Endothelial cell (in vitro differentiated cells): Measurements from ENCODE around the gene DCDC2C. TPM values are rescaled to one million over a fixed set of nuclear protein-coding genes. Genes with fewer than 3 reads are reported as not detected.

ENCODE experiments used
- DNase-seq: peaks from one replicate; pipeline ENCODE4 v3.0.0; 2021; ENCODE audit warnings: low spot score
- H3K27ac Mint-ChIP-seq: one replicate; pipeline ENCODE4 v1.8.0; 2021; ENCODE audit warnings: mixed read lengths, inconsistent platforms; ENCODE audit not compliant: unreplicated experiment
- H3K27me3 Mint-ChIP-seq: one replicate; pipeline ENCODE4 v1.8.0; 2021; ENCODE audit warnings: mild to moderate bottlenecking, moderate library complexity, mixed read lengths, inconsistent platforms; ENCODE audit not compliant: unreplicated experiment
- H3K36me3 Mint-ChIP-seq: one replicate; pipeline ENCODE4 v1.8.0; 2021; ENCODE audit warnings: mild to moderate bottlenecking, low read depth, mixed read lengths, inconsistent platforms; ENCODE audit not compliant: unreplicated experiment
- H3K4me1 Mint-ChIP-seq: one replicate; pipeline ENCODE4 v1.8.0; 2021; ENCODE audit warnings: mild to moderate bottlenecking, mixed read lengths, inconsistent platforms; ENCODE audit not compliant: unreplicated experiment
- H3K4me3 Mint-ChIP-seq: one replicate; pipeline ENCODE4 v1.8.0; 2021; ENCODE audit warnings: mild to moderate bottlenecking, mixed read lengths, inconsistent platforms; ENCODE audit not compliant: unreplicated experiment
- H3K9me3 Mint-ChIP-seq: one replicate; pipeline ENCODE4 v1.8.0; 2021; ENCODE audit warnings: mixed read lengths, inconsistent platforms; ENCODE audit not compliant: unreplicated experiment
- total RNA-seq: library from RNA; stranded (reverse); fragmentation: NEBNext Ultra II Directional; extraction: Animal tissue kit (Norgen Biotek cat#: 25700); gene quantifications from one replicate; pipeline ENCODE4 v1.2.1, GENCODE V29; 2021; ENCODE audit not compliant: unreplicated experiment
- TF ChIP-seq, protein P1 (sequence below): fragments of 200-600 bp; sonication (generic); IDR thresholded peaks from one replicate; pipeline ENCODE4 v1.5.0; 2021; ENCODE audit warnings: antibody characterized with exemption; ENCODE audit not compliant: unreplicated experiment

Gene DCDC2C
- total RNA-seq, 1 donor from 2014 or later, result not detected

DNA sequence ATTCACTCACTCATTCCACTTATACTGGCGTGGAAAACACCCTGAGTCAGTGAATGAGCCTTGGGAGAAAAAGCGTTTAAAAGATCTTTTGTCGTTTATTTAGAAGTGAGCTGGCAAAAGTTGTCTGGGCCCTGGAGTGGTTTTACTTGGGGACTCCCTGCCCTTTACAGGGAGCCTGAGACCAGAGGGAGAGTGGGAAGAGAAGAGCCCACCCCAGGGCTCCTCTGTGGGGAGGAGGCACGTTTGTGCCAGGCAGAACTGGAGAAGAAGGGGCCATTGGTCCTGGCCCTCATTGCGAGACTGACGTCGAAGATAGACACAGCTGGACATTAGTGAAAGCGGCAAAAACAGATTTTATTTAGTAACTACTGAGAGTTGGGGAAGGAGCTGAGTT is 25.7 kb downstream of the DCDC2C start:
- H3K4me1 Mint-ChIP-seq, result peaks cover 8% of the 10 kb centered on the region
- TF ChIP-seq, protein P1, sequence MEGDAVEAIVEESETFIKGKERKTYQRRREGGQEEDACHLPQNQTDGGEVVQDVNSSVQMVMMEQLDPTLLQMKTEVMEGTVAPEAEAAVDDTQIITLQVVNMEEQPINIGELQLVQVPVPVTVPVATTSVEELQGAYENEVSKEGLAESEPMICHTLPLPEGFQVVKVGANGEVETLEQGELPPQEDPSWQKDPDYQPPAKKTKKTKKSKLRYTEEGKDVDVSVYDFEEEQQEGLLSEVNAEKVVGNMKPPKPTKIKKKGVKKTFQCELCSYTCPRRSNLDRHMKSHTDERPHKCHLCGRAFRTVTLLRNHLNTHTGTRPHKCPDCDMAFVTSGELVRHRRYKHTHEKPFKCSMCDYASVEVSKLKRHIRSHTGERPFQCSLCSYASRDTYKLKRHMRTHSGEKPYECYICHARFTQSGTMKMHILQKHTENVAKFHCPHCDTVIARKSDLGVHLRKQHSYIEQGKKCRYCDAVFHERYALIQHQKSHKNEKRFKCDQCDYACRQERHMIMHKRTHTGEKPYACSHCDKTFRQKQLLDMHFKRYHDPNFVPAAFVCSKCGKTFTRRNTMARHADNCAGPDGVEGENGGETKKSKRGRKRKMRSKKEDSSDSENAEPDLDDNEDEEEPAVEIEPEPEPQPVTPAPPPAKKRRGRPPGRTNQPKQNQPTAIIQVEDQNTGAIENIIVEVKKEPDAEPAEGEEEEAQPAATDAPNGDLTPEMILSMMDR, result no peak
- H3K36me3 Mint-ChIP-seq, result no peaks in the 10 kb centered on the region
- H3K27ac Mint-ChIP-seq, result no peak overlapping the region
- peaks cover 8% of the 10 kb centered on the region for H3K27me3 Mint-ChIP-seq
- no peak overlapping the region for H3K4me3 Mint-ChIP-seq
- H3K9me3 Mint-ChIP-seq, result no peaks in the 10 kb centered on the region
- no peak for DNase-seq

DNA sequence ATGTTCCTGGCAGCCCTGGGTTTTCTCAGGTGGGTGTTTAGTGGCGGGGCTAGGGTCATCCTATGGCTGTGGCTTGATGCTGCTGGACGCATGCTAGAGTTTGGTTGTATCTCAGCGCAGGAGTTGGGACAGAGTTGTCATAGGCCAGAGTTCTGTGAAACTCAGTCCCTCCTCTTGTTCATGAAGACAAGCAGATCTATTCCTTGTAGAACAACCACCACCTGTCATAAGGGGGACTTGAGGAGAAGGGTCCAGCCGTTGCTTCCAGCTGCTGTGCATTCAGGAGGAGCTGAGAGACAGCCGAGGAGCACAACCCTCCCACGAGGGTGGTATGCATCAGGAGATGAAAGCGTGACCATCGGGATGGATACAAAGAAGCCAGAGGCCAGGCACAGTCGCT is 26.4 kb downstream of the DCDC2C start:
- no peak for DNase-seq
- Mint-ChIP-seq H3K27ac (no peak overlapping the region), H3K9me3 (no peaks in the 10 kb centered on the region), H3K36me3 (no peaks in the 10 kb centered on the region), H3K27me3 (peaks cover 6% of the 10 kb centered on the region), H3K4me3 (no peak overlapping the region), H3K4me1 (peaks cover 8% of the 10 kb centered on the region)
- TF ChIP-seq, protein P1, result no peak

DNA sequence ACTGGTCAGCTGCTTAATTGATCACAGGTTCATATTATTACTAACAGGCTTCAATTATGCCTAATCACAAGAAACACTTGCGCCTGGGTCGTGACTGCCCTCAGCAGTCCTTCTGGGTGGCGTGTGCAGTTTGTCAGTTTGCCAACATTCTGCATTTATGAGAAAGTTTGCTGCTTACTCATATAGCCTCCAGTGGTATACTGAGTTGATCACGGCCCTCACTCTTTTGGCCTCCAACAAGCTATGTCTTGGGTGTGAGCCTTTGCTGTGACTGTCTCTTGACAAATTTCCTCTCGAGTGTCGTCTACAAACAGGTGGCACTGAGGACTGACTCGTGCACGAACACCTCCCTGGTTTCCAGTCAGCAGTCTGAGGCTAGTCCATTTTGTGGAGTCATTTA is 27.3 kb downstream of the DCDC2C start:
- Mint-ChIP-seq H3K27ac (no peak overlapping the region), H3K9me3 (no peaks in the 10 kb centered on the region), H3K4me1 (peaks cover 8% of the 10 kb centered on the region), H3K27me3 (peaks cover 6% of the 10 kb centered on the region), H3K4me3 (no peak overlapping the region), H3K36me3 (no peaks in the 10 kb centered on the region)
- no peak for DNase-seq
- TF ChIP-seq, protein P1, result no peak

DNA sequence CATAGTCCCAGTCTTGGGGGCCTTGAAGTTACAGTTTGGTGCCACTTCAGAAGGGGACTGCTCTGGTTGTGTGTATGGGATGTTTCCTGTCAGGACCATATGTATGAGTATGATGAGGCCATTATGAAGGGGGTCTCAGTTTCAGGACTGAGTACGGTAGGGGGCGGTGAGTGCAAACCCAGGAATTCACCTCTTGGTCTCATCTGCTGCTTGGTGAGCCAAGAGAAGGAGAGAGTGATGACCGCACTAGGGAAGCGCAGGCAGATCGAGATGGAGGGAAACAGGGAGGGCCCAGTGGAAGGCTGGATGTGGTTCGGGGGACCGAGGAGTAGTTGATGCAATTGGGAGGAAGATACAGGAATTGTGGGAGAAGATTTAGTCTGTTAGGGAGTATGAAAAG is 28.5 kb downstream of the DCDC2C start:
- TF ChIP-seq, protein P1, result no peak
- Mint-ChIP-seq H3K36me3 (no peaks in the 10 kb centered on the region), H3K27me3 (peaks cover 2% of the 10 kb centered on the region), H3K4me1 (peaks cover 8% of the 10 kb centered on the region), H3K9me3 (no peaks in the 10 kb centered on the region), H3K27ac (peak overlapping the region; percentile 22), H3K4me3 (no peak overlapping the region)
- no peak for DNase-seq

DNA sequence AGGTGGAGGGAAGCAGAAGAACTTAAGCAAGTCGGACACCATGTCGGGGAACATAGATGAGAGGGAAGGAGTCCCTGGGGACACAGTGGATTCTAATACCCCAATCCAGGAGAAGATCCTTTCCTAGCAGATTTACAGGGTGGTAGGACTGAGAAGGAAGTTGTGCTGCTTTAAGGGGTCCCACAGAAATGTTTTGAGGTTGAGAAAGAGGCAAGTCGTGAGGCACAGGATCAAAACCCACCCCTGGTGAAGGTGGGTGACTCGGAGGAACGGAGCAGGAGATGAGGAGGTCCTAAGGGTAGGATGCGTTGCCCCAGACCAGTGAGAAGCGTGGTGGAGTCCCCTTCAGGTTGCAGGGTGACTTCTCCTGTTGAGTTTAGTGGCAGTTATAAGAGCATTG is 32.7 kb downstream of the DCDC2C start:
- Mint-ChIP-seq H3K9me3 (no peaks in the 10 kb centered on the region), H3K4me1 (no peaks in the 10 kb centered on the region), H3K27me3 (no peaks in the 10 kb centered on the region), H3K27ac (no peak overlapping the region), H3K4me3 (no peak overlapping the region), H3K36me3 (no peaks in the 10 kb centered on the region)
- TF ChIP-seq, protein P1, result no peak
- no peak for DNase-seq
